Suprapubic skin (tissue), 4 donors: ENCODE data around the gene SH3GLB2. TPM values are rescaled to one million over a fixed set of nuclear protein-coding genes. Genes with fewer than 3 reads are reported as not detected.
A peak's percentile ranks its signal among the peaks of the same experiment; 100 is the strongest.

Source experiments
- DNase-seq, 2 donors: peaks; one replicate each; pipeline ENCODE4 v3.0.0-alpha.2; 2019; ENCODE audit warnings: low spot score in 2 of 2
- H3K27ac ChIP-seq: fragments of 200-600 bp; sonication (generic); one replicate; pipeline ENCODE4 v1.5.1; 2019
- H3K27me3 ChIP-seq: fragments of 200-600 bp; sonication (generic); one replicate; pipeline ENCODE4 v1.5.1; 2019
- H3K36me3 ChIP-seq: fragments of 200-600 bp; sonication (generic); one replicate; pipeline ENCODE4 v1.5.1; 2019
- H3K4me1 ChIP-seq: fragments of 200-600 bp; sonication (generic); one replicate; pipeline ENCODE4 v1.5.1; 2019
- H3K4me3 ChIP-seq: fragments of 200-600 bp; sonication (generic); one replicate; pipeline ENCODE4 v1.5.1; 2019; ENCODE audit warnings: mild to moderate bottlenecking
- H3K9me3 ChIP-seq: fragments of 200-600 bp; sonication (generic); one replicate; pipeline ENCODE4 v1.5.1; 2019
- EP300 ChIP-seq: sonication (generic); formaldehyde crosslinking; IDR thresholded peaks from one replicate; pipeline ENCODE4 v1.6.1; 2017; ENCODE audit warnings: antibody characterized with exemption
- POLR2A ChIP-seq, 2 donors: fragments of 450-650 bp; IDR thresholded peaks; one replicate each; pipeline ENCODE4 v1.6.1; 2017; ENCODE audit warnings: antibody characterized with exemption in 2 of 2, mild to moderate bottlenecking in 2 of 2, moderate library complexity in 2 of 2
- POLR2AphosphoS5 ChIP-seq, 3 donors: sonication (generic); formaldehyde crosslinking; IDR thresholded peaks; one replicate each; pipeline ENCODE4 v1.6.1; 2017; ENCODE audit warnings: antibody characterized with exemption in 3 of 3
- WGBS: methylation state at CpG from one replicate; pipeline ENCODE4 v1.1.5; 2018; 5-methylcytosine and 5-hydroxymethylcytosine counted together
- total RNA-seq, 4 donors: library from RNA; depleted of rRNA; stranded (reverse); fragments of >200 nt; gene quantifications; one replicate each; pipeline ENCODE4 v1.1.0, GENCODE V29; 2016
- TF ChIP-seq, protein P1 (sequence below), 2 donors: fragments of 200-600 bp in 1 of 2; fragments of 450-650 bp in 1 of 2; sonication (generic) in 1 of 2; IDR thresholded peaks; one replicate each; pipeline ENCODE4 v1.5.1; 2016 to 2019; ENCODE audit warnings: antibody characterized with exemption in 2 of 2, mild to moderate bottlenecking in 1 of 2, moderate library complexity in 1 of 2

The SH3GLB2 gene
- total RNA-seq, 4 donors from 2014 or later: 193 to 331 (median 258) TPM

DNA sequence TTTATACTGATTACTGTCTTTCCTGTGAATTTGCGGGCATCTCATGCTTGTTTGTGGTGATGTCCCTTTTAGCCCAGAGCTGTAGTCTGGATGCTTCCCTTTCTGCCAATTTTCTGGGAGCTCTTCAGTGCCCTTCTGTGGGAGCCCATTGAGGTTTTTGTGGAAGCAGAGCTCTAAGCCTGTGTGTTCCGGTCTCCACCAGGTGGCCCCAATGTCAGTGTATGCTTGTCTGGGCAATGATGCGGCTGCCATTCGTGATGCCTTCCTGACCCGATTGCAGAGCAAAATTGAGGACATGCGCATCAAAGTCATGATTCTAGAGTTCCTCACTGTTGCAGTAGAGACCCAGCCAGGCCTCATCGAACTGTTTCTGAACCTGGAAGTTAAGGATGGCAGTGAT lies 35.1 kb downstream of the SH3GLB2 start:
- 60% methylated on average over 7 of the region's 7 CpGs for WGBS
- Histone ChIP-seq H3K4me3 (no peak overlapping the region), H3K36me3 (peaks cover 90% of the 10 kb centered on the region), H3K27me3 (no peaks in the 10 kb centered on the region), H3K4me1 (peaks cover 8% of the 10 kb centered on the region), H3K9me3 (no peaks in the 10 kb centered on the region), H3K27ac (no peak overlapping the region)
- no peak for DNase-seq
- TF ChIP-seq, protein P1, sequence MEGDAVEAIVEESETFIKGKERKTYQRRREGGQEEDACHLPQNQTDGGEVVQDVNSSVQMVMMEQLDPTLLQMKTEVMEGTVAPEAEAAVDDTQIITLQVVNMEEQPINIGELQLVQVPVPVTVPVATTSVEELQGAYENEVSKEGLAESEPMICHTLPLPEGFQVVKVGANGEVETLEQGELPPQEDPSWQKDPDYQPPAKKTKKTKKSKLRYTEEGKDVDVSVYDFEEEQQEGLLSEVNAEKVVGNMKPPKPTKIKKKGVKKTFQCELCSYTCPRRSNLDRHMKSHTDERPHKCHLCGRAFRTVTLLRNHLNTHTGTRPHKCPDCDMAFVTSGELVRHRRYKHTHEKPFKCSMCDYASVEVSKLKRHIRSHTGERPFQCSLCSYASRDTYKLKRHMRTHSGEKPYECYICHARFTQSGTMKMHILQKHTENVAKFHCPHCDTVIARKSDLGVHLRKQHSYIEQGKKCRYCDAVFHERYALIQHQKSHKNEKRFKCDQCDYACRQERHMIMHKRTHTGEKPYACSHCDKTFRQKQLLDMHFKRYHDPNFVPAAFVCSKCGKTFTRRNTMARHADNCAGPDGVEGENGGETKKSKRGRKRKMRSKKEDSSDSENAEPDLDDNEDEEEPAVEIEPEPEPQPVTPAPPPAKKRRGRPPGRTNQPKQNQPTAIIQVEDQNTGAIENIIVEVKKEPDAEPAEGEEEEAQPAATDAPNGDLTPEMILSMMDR (IDR thresholded peaks at IDR 0.05): peak in 1 of 2 donors; percentile 28
- TF ChIP-seq EP300: no peak
- TF ChIP-seq POLR2A (IDR thresholded peaks at IDR 0.05): no peak
- TF ChIP-seq POLR2AphosphoS5 (IDR thresholded peaks at IDR 0.05): no peak

DNA sequence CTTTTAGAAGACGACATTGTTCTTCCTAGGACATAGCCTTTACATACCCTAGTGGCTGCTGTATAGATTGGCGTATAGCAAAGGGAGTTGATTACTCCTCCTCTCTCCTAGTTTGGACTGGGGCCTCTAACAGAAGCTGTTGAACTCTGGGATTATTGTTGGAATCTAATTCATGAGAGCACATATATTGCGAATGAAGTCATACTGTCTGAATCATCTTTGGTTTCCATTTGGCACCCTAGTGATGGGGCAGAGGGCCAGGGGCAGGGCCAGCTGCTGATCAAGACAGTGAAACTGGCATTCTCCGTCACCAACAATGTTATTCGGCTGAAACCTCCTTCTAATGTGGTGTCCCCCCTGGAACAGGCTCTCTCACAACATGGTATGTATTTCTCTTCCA lies 40.3 kb downstream of the SH3GLB2 start:
- Histone ChIP-seq H3K36me3 (peaks cover 85% of the 10 kb centered on the region), H3K4me1 (peaks cover 13% of the 10 kb centered on the region), H3K9me3 (no peaks in the 10 kb centered on the region), H3K4me3 (no peak overlapping the region), H3K27ac (peak overlapping the region; percentile 51), H3K27me3 (no peaks in the 10 kb centered on the region)
- DNase-seq: no peak
- no peak for TF ChIP-seq POLR2A (IDR thresholded peaks at IDR 0.05)
- TF ChIP-seq, protein P1 (IDR thresholded peaks at IDR 0.05): no peak
- no peak for TF ChIP-seq EP300
- TF ChIP-seq POLR2AphosphoS5 (IDR thresholded peaks at IDR 0.05): no peak
- WGBS: 47% methylated on average over 5 of the region's 5 CpGs

DNA sequence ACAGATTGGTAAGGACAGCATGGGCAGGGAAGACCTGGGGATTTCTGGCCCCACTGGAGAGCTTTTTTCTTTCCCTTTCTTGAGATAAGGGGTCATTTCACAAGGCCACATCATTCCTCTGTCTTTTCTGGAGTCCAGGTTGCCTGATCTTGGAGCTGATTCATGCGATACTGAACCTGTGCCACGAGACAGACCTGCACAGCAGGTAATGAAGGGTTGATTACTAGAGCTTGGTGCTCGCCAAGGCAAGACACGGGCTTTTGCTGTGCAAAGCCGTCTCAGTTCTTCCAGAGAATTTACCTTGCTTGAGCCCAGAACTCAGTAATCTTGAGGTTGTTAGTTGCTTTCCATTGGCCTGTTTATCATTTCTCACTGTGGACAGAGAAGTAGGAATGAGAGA lies 41.5 kb downstream of the SH3GLB2 start:
- peaks cover 13% of the 10 kb centered on the region for H3K4me1 ChIP-seq
- TF ChIP-seq POLR2AphosphoS5 (IDR thresholded peaks at IDR 0.05) (no peak), EP300 (no peak), POLR2A (IDR thresholded peaks at IDR 0.05) (no peak)
- TF ChIP-seq, protein P1 (IDR thresholded peaks at IDR 0.05): no peak
- no peaks in the 10 kb centered on the region for H3K9me3 ChIP-seq
- no peak overlapping the region for H3K4me3 ChIP-seq
- no peak for DNase-seq
- H3K27ac ChIP-seq: no peak overlapping the region
- H3K36me3 ChIP-seq: peaks cover 89% of the 10 kb centered on the region
- H3K27me3 ChIP-seq: no peaks in the 10 kb centered on the region
- WGBS: 66% methylated on average over 5 of the region's 5 CpGs

DNA sequence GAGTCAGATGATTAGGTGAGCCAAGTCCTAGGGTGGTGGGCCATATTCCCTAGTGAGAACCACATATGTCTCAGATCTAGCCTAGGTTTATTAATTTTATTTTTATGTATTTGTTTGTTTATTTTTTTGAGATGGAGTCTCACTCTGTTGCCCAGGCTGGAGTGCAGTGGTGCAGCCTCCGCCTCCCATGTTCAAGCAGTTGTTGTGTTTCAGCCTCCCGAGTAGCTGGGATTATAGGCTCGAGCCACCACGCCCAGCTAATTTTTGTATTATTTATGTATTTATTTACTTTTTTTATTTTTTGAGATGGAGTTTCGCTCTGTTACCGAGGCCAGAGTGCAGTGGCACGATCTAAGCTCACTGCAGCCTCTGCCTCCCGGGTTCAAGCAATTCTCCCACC lies 44.6 kb downstream of the SH3GLB2 start:
- Histone ChIP-seq H3K36me3 (peaks cover 91% of the 10 kb centered on the region), H3K4me3 (no peak overlapping the region), H3K27me3 (no peaks in the 10 kb centered on the region), H3K27ac (no peak overlapping the region), H3K4me1 (peaks cover 13% of the 10 kb centered on the region), H3K9me3 (no peaks in the 10 kb centered on the region)
- TF ChIP-seq POLR2A (IDR thresholded peaks at IDR 0.05): no peak
- TF ChIP-seq EP300: no peak
- no peak for TF ChIP-seq POLR2AphosphoS5 (IDR thresholded peaks at IDR 0.05)
- TF ChIP-seq, protein P1 (IDR thresholded peaks at IDR 0.05): no peak
- WGBS: 96% methylated on average over 8 of the region's 8 CpGs
- DNase-seq: no peak

DNA sequence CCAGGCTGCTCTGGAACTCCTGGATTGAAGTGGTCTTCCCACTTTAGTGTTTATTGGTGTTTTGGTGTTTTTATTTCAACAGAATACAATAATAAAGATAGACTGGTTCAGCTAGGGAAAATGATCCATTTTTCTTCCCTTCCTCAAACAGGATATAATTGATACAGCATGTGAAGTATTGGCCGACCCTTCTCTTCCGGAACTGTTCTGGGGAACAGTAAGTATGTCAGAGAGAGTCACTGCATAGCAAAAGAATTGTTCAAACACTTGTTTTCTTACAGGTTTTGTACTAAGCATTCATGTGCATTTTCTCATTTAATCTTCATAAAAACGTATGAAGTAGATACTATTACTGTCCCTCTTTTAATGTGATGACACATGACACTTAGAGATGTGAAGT lies 49.0 kb downstream of the SH3GLB2 start:
- 72% methylated on average over 3 of the region's 3 CpGs for WGBS
- no peak for DNase-seq

More for the DNA sequence above, 49.0 kb downstream of the SH3GLB2 start:
- peaks cover 94% of the 10 kb centered on the region for H3K36me3 ChIP-seq
- no peak overlapping the region for H3K27ac ChIP-seq
- TF ChIP-seq POLR2A (IDR thresholded peaks at IDR 0.05) (no peak), EP300 (no peak), POLR2AphosphoS5 (IDR thresholded peaks at IDR 0.05) (no peak)
- TF ChIP-seq, protein P1 (IDR thresholded peaks at IDR 0.05): no peak
- no peak overlapping the region for H3K4me3 ChIP-seq
- H3K4me1 ChIP-seq: no peaks in the 10 kb centered on the region
- H3K9me3 ChIP-seq: no peaks in the 10 kb centered on the region
- no peaks in the 10 kb centered on the region for H3K27me3 ChIP-seq
